GM21786 (cell line): ENCODE results near the gene CHMP2A.

ENCODE experiments used
- ATAC-seq: cut with Tn5 transposase; IDR thresholded peaks from one replicate; pipeline ENCODE4 v1.9.1; 2021; ENCODE audit not compliant: unreplicated experiment

CHMP2A gene

GRCh38 chr19:58570770-58571574 lies 16.1 kb upstream of the CHMP2A start:
- ATAC-seq: no peak

- no peak for ATAC-seq
Observed at GRCh38 chr19:58569943-58570670, 15.2 kb upstream of the CHMP2A start.

GRCh38 chr19:58569191-58569942 lies 14.5 kb upstream of the CHMP2A start:
- no peak for ATAC-seq

GRCh38 chr19:58568453-58569130 lies 13.7 kb upstream of the CHMP2A start:
- no peak for ATAC-seq

- no peak for ATAC-seq
Observed at GRCh38 chr19:58566989-58567388, 12.1 kb upstream of the CHMP2A start.

- ATAC-seq: no peak
Observed at GRCh38 chr19:58563823-58564222, 8.9 kb upstream of the CHMP2A start.

- no peak for ATAC-seq
Observed at GRCh38 chr19:58563034-58563573, 8.2 kb upstream of the CHMP2A start.

GRCh38 chr19:58562122-58563033 lies 7.5 kb upstream of the CHMP2A start:
- no peak for ATAC-seq

- ATAC-seq: no peak
Observed at GRCh38 chr19:58561373-58562121, 6.6 kb upstream of the CHMP2A start.

GRCh38 chr19:58560921-58561320 lies 6.0 kb upstream of the CHMP2A start:
- ATAC-seq: no peak

- ATAC-seq: no peak
Observed at GRCh38 chr19:58560007-58560887, 5.3 kb upstream of the CHMP2A start.

- peak; percentile 18 for ATAC-seq
Observed at GRCh38 chr19:58559275-58560006, 4.5 kb upstream of the CHMP2A start.

- peak; percentile 54 for ATAC-seq
Observed at GRCh38 chr19:58558623-58559274, 3.8 kb upstream of the CHMP2A start.

GRCh38 chr19:58558066-58558622 lies 3.2 kb upstream of the CHMP2A start, which contains the start of gene UBE2M:
UBE2M (minus strand) TSS chr19:58558611; CDS start chr19:58558381, 230 bp downstream.
- no peak for ATAC-seq

GRCh38 chr19:58557221-58558065 lies 2.5 kb upstream of the CHMP2A start:
- no peak for ATAC-seq
